Head of caudate nucleus (tissue), 42 donors: ENCODE measurements around the gene SIK1.
"Not testable (repeated sequence)": the region's sequence is repeated elsewhere in the genome, so short reads cannot be mapped to it uniquely, and the experiment has no call there.

Experiments
- DNase-seq, 42 donors: peaks; one replicate each; pipeline versions ENCODE4 v3.0.0 to v3.0.0-alpha.2; 2020 to 2021; ENCODE audit warnings: mixed read lengths in 7 of 42
- intact Hi-C: fragments of 100-400 bp; cut with DNase I; formaldehyde crosslinking; loops from one replicate; pipeline ENCODE4 v1.15.0; 2022

SIK1 gene

DNA sequence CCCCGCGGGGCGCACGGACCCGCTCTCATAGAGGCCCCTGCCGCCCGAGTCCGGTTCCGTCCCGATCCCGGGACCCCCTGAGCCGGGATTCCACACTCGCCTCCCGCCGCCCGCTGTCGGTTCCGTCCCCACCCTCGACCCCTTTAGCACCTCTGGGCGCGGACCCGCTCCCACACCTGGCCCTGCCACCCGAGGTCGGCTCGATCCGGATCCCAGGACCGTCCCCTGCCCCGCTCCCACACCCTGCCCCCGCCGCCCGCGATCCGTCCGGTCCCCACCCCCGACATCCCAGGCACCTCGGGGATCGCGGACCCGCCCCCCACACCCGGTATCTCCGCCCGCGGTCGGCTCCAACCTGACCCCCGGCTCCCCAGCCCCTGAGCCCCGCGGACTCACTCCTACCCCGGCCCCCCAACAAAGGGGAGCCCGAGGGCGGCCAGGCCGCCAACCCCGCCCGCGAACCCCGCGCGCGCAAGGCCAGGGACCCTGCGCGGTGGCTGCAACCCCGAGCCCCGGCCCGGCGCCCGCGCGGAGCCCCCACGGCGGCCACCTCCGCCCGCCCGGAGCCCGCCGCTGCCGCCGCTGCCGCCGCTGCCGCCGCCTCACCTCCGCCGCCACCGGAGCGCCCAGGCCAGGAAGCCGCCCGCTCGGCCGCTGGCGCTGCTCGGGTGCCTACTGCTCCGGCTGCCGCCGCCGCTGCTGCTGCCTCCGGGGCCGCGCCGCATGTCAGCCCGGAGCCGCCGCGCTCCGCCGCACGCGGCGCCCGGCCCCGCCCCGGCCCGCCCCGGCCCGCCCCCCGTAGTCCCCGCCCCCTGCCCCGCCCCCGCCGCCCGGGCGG is at the start of gene SIK1:
SIK1 (minus strand) TSS at position 728 of the 838 bp plus-strand sequence. CDS start 953 bp downstream, outside the sequence.
- peak in 2 of 42 donors; percentile 2 to 7 for DNase-seq
- intact Hi-C loops: not testable (repeated sequence)

DNA sequence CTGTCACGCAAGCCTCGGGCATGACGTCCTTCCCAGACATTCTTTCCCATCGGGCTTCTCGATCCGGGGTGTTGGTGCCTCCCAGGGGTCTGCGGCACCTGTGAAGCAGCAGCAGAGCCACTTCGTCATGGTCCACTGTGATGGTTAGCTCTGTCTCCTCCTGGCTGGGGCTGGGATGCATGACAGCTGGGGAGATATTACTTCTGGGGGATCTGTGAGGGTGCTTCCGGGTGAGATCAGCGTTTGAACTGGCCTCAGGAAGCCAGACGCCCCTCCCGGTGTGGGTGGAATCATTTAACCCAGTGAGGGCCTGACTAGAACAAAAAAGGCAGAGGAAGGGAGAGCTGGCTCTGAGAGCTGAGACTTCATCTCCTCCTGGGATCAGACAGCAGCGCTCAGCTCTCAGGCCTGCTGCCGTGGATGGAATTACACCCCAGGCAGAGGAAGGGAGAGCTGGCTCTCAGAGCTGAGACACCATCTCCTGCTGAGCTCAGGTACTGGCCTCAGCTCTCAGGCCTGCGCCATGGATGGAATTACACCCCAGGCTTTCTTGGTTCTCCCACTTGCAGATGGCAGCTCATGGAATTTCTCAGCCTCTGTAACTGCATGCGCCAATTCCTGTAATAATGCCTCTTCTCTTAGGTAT is 44.8 kb upstream of the SIK1 start:
- DNase-seq, intact Hi-C loops: not testable (repeated sequence)

DNA sequence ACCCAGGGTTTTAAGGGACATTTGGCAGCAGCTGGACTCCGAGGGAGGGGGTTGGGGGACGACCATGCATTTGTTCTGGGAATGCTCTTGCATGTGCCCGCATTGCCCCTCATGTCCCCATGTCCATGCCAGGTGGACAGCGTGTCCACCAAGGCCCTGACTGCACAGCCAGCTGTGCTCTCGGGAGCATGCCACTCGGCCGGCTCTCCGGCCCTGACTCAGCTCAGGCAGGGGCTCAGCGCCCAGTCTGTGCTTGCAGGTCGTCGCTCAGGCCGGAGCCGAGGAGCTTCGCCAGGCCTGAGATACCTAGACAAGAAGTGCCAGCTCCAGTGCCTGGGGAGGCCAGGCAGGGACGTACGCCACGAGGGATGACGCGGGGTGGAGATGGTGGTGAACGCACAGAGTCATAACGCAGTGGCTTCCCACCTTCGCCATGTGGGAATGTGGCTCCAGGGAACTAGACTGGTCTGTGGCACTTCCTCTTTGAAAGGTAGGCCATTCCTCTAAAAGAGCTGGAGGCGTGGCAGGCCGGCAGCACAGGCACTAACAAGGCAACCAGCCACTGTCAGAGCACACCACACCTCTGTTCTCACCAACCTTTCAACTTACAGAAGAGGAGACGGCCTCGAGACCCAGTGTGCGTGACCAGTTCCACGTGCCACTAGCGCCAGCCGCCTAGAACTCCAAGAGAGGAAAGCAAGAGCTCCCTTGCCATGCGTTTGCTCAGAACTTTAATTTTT is 43.0 kb upstream of the SIK1 start:
- DNase-seq, intact Hi-C loops: not testable (repeated sequence)

DNA sequence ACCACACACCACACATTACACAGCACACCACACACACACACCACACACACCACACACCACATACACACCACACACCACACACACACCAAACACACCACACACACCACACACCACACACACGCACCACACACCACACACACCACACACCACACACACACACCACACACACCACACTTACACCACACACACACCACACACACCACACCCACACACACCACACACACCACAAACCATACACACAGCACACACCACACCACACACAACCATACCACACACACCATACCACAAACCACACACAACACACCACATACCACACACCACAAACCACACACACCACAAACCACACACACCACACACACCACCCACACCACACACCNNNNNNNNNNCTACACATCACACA is 40.9 kb upstream of the SIK1 start:
- intact Hi-C loops: no loop called here
- no peak for DNase-seq

DNA sequence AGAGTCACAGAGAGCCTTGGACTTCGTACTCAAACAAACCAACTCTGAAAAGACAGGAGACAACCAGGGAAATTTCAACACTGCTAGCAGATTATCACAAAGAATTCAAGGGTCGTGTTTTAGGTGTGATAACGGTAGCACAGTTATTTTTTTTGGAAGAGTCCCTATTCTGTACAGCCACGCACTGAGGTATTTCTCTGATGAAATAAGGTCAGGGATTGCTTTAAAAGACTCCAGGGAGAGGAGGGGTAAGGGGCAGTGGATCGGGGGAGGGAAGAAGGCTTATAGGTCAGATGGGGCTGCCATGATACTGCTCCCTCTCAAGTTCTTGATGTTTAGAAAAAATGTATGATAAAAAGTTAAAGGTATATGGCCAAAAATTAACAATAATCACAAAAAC is 38.2 kb upstream of the SIK1 start:
- DNase-seq, intact Hi-C loops: not testable (repeated sequence)

DNA sequence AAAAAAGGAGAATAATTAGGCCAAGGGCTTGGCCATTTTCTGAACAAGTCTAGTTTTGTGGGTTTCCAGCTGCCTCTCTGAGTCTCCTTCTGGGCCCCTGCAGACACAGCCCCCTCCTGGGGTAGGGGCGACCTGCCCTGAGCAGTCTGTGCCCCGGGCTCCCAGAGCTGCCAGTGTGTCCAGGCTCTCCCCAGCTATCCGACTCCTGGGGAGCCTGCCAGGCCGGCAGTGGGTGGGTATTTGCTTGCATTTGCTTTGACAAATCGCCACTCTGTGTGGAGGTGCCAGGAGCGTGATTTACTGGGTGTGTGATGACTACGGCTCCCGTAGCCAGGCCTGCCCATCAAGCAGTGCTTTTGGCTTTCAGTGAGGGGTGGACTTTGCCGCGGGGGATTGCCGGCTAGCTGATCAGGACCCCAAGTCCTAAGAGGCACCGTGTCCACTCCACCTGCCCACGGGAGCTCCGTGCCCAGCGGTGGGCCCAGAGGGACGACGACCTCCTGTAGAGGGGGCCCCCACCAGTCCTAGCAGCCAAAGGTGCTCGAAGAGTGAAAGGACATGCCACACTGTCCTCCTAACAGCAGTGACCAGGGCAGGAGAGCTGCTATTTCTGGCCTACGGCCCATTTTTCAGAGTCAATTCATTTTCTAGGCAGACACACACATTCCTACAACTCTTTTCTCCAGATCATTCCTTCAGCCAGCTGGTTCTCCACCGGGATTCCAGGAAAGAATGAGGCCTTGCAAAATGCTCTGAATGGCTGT is 36.7 kb upstream of the SIK1 start:
- intact Hi-C loops: not testable (repeated sequence)
- DNase-seq: peak in 6 of 42 donors; percentile 0 to 31 (median 6)

DNA sequence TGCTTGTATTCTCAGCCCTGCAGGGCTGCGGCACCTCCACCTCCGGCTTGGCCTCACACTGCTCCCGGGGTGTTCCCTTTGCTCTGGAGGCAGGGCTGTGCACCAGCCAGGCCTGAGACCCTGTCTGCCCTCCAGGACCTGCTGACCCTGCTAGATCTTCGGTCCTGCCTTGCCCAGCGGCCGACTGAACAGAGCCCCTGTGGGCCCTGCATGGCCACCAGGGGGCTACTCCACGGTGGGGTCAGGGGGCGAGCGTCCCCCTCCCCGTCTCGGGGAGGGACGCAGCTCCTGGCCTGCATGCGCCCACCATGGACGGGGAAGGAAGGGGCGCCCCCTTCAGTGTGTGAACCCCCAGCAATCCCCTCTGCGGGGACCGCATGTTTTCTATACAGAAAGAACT is 36.0 kb upstream of the SIK1 start:
- DNase-seq, intact Hi-C loops: not testable (repeated sequence)

DNA sequence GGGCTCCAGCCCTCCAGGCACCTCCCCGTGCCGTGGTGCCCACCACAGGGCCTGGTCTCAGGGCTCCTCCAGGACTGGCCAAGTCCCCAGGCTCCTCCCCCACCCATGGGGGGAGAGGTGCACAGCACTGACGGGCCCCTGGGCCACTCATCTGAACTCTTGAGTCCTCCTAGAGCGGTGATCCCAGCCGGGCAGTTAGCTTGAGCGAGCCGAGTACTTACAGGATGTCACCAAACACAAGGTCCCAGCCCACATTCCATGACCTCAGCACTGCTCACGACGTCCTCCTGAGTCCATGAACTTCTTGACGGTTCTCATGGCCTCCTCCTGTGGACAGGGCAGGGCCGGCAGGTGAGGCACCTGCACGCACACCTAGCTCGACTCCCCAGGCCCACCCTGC is 33.5 kb upstream of the SIK1 start:
- DNase-seq, intact Hi-C loops: not testable (repeated sequence)

DNA sequence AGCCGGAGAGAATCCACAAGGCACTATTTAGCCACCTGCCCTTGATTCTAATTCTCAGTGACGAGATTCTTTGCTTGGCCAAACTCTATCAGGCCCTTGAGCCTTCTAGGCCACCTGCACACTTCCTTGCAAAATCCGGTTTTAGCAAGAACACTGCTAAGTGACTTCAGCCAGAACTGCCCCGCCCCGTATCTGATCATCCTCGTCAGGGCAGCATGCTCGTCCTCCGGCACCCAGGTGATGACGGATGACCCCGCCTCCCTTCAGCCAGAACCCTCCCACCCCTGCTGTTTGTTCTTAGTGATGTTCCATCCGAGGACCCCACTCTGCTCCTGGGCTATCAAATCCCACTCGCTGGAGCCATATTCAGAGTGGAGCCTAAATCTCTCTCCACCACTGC is 32.1 kb upstream of the SIK1 start:
- DNase-seq, intact Hi-C loops: not testable (repeated sequence)

DNA sequence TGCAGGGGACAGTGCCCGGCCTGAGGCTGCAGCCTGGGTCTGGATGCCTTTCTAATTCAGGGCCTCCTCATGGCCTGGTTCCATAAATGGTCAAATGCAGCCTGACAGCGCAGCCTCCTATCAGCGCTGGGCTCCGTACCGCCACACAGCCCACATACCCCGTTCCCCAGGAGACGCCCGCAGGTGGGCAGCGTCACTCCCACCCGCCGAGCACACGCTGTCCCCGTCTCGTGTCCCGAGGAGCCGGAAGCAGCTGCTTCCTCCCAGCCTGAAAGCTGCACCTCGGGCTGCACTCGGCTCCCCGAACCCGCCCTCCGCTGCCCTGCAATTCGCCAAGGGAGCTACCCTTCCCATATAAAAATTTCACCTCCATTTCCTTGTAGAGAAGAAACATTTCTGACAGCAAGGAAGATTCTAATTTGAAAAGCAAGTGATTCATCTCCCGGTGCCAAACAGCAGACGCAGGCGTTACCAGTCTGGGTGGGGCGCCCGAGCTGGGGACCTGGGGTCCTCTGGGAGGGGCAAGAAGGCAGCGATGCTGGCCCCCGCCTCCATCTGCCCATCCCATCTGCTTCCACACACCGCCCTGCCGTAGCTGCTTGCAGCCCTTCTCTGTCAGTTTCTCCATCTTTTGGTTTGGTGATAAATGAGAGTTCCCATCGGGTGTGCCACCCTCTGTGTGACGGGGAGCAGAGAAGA is 29.8 kb upstream of the SIK1 start:
- intact Hi-C loops, DNase-seq: not testable (repeated sequence)

DNA sequence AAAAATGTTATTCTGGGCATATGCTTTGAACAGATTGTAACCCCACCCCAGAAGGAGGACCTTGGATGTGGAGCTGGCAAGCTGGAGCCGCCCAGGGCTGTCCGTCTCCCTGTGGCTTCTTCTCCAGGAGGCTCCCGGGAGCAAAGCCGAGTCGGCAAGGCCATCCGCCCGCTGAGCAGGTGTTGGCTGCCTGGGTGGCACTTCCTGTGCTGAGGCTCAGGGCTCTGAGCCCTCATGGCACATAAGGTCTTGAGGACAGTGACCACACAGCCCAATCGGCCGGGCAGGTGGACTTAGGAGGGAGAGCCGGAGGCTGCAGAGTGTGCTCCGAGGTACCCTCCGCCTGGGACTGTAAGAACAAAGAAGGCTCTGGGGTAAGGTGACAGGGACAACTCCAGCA is 28.8 kb upstream of the SIK1 start:
- intact Hi-C loops, DNase-seq: not testable (repeated sequence)

DNA sequence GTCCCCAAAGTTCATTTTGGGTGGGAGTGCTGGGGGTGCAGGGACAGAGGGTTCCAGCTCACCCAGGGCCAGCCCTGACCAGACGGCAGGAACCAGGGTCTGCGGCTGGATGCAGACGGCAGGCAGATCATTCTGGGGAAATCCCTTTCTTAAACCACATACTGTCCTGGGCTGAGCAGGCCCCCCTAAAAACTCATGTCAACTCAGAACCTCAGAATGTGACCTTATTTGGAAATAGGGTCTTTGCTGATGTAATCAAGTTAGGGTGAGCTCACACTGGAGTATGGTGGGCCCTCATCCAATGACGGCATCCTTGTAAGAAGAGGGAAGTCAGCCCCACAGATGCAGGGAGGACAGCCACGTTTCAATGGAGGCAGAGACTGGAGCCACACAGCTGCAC is 27.2 kb upstream of the SIK1 start:
- intact Hi-C loops, DNase-seq: not testable (repeated sequence)

DNA sequence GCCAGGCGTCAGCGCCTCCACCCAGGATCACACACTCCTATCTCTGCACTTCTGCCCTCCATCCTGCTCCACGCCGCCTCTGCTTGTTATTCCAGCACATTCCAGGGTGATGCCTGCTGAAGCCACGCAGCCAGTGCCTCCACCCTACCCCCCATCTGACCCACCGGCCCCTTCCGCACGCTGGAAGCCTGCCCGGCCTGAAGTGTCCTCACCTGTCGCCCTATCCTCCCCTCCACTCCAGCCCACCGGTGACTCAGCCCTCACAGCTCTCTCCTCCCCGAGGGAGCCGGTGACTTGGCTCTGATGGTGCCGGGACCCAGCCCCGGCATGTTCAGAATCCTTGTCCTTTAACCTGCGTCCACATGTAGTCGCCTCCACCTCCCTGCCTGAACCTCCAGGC is 24.9 kb upstream of the SIK1 start:
- DNase-seq, intact Hi-C loops: not testable (repeated sequence)

DNA sequence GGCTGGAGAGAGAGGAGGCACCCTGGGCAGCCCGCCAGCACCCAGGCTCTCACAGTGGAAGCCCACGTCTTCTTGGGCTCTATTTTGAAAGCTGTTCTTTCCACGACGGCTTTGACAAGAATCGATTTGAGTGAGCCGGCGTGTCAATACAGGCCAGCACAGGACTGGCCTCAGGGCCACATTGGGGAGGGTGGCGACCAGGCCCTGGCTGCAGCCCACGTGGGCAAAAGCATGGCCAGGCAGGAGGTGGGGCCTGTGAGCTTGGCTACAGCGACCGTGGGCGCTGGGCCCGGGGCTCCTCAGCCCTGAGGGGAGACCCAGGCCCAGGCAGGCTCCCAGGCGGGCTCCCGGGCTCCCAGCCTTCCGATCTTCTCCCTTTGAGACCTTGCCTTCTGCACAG is 23.4 kb upstream of the SIK1 start:
- DNase-seq, intact Hi-C loops: not testable (repeated sequence)

DNA sequence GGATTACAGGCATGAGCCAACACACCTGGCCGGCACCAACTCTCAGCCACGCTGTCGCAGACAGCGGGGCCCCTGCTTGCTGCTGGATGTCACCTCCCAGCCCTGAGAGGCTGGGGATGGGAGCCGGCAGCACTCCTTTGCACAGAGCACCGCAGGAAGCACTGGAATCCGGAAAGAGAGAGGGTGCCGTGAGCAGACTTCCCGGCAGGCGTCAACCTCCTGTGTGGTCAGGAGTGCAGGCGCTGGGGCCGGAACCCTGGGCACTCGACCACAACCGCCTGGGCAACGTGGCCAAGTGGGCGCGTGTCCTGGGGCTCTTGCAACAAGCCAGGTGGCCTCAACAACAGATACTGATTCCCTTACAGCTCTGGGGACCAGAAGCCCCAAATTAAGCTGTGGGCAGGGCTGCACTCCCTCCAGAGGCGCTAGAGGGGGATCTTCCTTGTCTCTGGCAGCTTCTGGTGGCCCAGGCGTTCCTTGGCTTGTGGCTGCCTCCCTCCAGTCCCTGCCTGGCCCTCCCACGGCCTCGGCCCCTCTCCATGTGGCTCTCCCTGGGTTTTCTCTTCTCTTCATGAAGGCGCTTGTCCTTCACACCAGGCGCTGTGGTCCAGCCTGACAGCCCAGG is 20.5 kb upstream of the SIK1 start:
- DNase-seq, intact Hi-C loops: not testable (repeated sequence)

DNA sequence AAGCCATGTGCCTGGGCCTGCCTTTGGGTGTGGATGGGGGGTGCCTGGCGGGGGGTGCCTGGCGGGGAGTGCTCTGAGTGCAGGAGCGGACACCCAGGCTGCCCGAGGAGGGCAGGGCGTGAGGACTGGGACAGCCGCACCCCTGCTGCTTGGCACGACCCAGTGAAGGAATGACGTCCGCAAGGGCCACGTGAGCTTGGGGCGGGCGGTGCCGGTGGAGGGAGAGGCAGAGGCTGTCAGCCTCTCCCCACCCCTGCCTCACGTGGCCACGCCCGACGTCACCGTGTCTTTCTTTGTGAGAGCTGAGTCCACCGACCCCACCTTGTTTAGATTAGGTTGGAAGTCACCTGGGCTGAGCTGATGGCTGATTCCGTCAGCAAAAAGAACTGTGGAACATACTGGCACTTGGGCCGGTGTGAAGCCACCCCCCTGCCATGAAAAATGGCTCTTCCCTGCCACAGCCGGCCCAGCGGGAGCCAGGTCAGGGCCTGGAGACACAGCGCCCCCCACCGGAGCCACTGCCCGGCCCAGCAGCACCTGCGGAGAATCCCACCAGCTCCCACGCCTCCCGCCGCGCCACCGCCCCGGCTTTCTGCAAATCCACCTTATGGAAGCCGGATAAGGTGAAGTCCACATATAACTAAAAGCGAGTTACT is 19.5 kb upstream of the SIK1 start:
- intact Hi-C loops: not testable (repeated sequence)

DNA sequence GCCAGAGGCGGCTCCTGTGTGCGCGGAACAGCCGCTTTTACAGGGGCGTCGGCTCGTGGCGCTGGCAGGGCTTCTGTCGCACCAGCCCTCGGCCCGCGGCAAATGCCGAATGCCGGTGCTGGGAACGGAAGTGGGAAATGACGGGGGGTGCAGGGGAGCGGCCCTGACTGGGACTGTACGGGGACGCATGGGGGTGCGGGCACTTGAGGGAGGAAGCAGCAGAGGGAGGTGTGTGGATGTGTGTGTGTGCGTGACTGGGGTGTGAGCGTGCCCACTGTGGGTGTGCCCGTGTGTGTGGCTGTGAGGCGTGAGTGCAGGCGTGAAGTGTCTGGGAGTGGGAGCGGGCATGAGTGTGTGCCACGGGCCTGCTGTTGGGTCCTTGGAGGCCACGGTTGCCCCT is 17.6 kb upstream of the SIK1 start:
- intact Hi-C loops: not testable (repeated sequence)

More for the DNA sequence above, 19.5 kb upstream of the SIK1 start:
- not testable (repeated sequence) for DNase-seq

More for the DNA sequence above, 17.6 kb upstream of the SIK1 start:
- not testable (repeated sequence) for DNase-seq
